Measurements from ENCODE around the gene TRRAP. TPM values are rescaled to one million over a fixed set of nuclear protein-coding genes. Genes with fewer than 3 reads are reported as not detected.

Gene TRRAP
- total RNA-seq, 1 donor from 2014 or later = 18.3 TPM

DNA sequence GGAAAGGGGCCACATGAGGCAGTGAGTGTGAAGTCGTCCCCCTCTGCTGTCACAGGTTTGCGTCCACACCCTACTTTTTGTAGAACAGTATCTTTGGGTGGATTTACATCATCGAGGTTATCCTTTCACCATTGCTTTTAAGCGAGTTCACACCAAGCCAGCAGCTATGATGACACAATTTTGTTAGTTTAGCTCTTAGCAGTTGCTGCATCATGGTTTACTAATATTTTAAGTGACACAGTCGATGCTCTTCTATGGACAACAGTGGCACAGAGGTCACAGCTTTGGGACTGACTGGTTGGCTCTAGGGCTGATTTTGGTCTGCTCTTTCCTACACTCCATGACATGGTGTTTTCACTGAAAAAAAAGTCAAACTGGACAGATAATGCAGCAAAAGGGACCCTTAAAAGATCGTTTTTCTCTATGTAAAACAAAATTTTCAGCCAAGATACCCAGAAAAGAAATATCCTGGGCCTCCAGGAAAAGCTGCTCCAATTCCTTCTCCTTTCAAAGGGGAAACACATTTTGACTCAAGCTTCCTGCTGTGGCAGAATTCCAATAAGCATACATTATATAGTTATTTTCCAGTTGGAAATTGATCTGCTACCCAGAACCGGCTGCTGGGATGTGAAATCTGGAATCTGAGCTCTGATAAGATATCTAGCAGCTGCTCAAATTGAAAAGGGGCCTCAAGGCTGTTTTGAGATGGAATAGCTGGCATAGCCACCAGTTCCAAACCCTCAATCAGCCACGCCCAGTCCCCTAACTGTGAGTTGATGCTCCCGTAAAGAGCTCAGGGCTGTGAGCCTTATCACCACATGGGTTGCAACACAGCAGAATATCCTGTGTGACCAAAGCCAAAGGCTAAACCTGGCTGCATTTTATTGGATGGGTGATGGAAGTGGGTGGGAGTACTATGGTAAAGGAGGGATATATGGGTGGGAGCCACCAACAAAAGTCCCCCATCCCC lies 151.4 kb downstream of the TRRAP start:
- no peak overlapping the region for H3K4me3 ChIP-seq (ENCODE audit: low read depth, low read length)
- TF ChIP-seq, protein P1, sequence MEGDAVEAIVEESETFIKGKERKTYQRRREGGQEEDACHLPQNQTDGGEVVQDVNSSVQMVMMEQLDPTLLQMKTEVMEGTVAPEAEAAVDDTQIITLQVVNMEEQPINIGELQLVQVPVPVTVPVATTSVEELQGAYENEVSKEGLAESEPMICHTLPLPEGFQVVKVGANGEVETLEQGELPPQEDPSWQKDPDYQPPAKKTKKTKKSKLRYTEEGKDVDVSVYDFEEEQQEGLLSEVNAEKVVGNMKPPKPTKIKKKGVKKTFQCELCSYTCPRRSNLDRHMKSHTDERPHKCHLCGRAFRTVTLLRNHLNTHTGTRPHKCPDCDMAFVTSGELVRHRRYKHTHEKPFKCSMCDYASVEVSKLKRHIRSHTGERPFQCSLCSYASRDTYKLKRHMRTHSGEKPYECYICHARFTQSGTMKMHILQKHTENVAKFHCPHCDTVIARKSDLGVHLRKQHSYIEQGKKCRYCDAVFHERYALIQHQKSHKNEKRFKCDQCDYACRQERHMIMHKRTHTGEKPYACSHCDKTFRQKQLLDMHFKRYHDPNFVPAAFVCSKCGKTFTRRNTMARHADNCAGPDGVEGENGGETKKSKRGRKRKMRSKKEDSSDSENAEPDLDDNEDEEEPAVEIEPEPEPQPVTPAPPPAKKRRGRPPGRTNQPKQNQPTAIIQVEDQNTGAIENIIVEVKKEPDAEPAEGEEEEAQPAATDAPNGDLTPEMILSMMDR (conservative IDR thresholded peaks at IDR 0.05; ENCODE audit: low read depth, low read length) = no peak
- DNase-seq (ENCODE audit: low read depth) = no peak

DNA sequence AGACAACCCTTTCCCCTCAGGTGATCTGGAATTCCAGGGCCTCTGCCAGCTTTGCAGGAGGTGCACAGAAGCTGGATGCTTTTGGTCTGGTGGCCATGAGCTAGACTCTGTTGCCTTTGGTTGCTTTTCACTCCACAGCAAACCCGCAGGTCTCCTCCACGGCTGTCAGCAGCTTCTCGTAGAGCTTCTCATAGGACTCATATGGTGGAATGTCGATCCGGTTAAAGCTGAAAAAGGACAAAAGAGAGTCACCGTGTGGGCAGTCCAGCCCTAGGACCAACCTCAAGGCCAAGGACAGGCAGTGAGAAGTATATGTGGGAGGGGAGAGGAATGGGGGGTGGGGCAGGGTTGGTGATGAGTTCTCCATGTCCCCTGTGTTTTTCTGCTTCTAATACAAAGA lies 152.1 kb downstream of the TRRAP start:
- DNase-seq (ENCODE audit: low read depth) = no peak
- TF ChIP-seq, protein P1 (conservative IDR thresholded peaks at IDR 0.05; ENCODE audit: low read depth, low read length) = no peak
- no peak overlapping the region for H3K4me3 ChIP-seq (ENCODE audit: low read depth, low read length)

DNA sequence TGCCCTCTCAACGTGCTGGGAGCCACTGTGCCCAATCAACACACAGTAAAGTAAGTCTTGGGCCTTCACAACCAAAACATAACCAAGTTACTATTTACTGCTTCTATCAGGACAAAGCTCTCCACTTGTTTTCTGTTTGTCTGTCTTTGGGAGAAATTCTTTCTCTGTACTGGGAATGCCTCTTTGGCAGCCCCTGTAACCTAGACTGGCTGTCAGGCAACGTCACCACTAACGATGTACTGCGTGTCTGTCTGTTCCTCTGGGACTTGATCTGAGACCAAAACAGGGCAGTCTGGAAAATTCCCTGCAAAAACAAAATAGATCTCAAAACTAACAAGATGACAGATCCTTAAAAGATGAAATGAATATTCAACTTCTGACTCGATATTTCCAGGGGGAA lies 152.6 kb downstream of the TRRAP start:
- no peak for DNase-seq (ENCODE audit: low read depth)

DNA sequence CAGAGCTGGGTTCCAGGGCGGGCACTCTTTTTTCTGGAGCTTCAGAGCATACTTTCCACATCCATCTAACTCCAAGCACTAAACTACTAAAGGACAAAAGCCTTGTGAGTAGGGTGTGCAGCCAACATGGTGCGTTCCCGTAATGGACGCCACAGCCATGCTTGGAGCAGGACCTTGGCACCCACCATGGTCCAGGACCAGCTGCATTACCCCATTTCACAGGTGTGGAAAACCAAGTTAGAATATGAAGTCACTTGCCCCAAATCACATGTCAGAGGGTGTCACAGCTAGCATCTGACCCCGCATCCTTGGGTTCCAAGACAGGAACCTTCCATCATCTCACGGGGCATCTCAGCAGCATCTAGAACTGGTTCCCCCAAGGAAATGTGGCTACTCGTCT lies 153.2 kb downstream of the TRRAP start:
- DNase-seq (ENCODE audit: low read depth) = no peak
- TF ChIP-seq, protein P1 (conservative IDR thresholded peaks at IDR 0.05; ENCODE audit: low read depth, low read length) = no peak
- H3K4me3 ChIP-seq (ENCODE audit: low read depth, low read length) = no peak overlapping the region

More for the DNA sequence above, 152.6 kb downstream of the TRRAP start:
- TF ChIP-seq, protein P1 (conservative IDR thresholded peaks at IDR 0.05; ENCODE audit: low read depth, low read length) = no peak
- no peak overlapping the region for H3K4me3 ChIP-seq (ENCODE audit: low read depth, low read length)

DNA sequence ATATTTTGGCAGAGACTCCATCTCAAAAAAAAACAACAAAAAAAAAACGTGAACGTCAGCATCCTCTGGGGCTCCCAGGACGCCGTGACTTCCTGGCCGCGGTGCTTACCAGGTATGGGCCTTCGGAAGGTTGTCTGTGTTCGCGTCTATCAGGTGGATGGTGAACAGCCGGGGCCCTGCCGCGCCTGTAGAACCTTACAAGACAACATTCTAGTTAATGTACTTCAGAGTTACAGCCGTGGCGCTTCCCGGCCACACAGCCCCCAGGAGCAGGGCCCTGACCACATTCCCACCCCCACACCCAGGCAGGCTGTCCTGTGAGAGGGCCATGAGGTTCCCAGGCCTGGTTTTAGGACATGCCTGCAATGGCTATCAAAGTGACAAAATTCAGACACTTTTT lies 154.6 kb downstream of the TRRAP start:
- TF ChIP-seq, protein P1 (conservative IDR thresholded peaks at IDR 0.05; ENCODE audit: low read depth, low read length) = no peak
- no peak overlapping the region for H3K4me3 ChIP-seq (ENCODE audit: low read depth, low read length)
- DNase-seq (ENCODE audit: low read depth) = no peak

DNA sequence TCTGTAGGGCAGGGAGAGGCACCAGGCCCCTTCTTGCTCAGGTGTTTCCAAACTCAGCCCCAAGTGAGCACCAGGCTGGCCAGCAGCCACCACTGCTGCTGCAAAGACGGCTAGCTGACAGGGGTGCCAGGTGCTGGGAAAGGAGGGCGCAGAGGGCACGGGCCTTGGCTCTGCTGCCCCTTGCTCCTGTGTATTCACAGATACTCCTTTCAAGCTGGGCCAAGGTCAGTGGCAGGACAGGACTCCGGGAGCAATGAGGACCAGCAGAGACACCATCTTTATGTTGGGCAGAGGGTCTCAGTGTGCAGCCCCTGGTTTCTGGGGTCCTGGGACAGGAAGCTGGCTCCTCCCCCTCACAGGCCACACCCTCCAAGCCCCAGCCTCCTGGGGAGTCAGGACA lies 155.4 kb downstream of the TRRAP start:
- no peak overlapping the region for H3K4me3 ChIP-seq (ENCODE audit: low read depth, low read length)
- no peak for DNase-seq (ENCODE audit: low read depth)
- TF ChIP-seq, protein P1 (conservative IDR thresholded peaks at IDR 0.05; ENCODE audit: low read depth, low read length) = no peak

All from epithelial cell of proximal tubule (primary cell).